Measurements from ENCODE around the gene SCAF8. TPM values are rescaled to one million over a fixed set of nuclear protein-coding genes. Genes with fewer than 3 reads are reported as not detected.

The SCAF8 gene
- polyA plus RNA-seq, 1 donor from 2014 or later, result 34.1 TPM

DNA sequence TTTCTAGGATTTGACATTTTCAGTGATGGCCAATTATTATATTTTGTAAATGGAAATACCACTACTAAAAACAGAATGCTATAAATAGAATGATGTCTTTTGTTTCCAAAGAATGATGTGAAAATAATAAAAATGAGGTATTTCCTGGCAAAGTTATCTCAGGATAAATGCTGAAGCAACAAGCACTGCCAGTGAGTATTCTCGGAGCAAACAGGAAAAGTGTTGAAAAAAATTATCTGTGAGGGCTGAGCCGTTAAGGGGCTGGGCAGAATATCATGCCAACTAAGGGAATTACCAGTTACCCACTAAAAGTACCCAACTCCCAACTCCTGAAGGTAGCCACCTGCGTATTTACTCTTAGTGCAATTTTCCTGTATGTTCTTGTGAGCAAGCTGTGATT, 23.6 kb upstream of the SCAF8 start:
- H3K4me2 ChIP-seq (ENCODE audit: low read length), result no peak overlapping the region
- no peak overlapping the region for H3K27ac ChIP-seq (ENCODE audit: low read length)
- TF ChIP-seq, protein P1, sequence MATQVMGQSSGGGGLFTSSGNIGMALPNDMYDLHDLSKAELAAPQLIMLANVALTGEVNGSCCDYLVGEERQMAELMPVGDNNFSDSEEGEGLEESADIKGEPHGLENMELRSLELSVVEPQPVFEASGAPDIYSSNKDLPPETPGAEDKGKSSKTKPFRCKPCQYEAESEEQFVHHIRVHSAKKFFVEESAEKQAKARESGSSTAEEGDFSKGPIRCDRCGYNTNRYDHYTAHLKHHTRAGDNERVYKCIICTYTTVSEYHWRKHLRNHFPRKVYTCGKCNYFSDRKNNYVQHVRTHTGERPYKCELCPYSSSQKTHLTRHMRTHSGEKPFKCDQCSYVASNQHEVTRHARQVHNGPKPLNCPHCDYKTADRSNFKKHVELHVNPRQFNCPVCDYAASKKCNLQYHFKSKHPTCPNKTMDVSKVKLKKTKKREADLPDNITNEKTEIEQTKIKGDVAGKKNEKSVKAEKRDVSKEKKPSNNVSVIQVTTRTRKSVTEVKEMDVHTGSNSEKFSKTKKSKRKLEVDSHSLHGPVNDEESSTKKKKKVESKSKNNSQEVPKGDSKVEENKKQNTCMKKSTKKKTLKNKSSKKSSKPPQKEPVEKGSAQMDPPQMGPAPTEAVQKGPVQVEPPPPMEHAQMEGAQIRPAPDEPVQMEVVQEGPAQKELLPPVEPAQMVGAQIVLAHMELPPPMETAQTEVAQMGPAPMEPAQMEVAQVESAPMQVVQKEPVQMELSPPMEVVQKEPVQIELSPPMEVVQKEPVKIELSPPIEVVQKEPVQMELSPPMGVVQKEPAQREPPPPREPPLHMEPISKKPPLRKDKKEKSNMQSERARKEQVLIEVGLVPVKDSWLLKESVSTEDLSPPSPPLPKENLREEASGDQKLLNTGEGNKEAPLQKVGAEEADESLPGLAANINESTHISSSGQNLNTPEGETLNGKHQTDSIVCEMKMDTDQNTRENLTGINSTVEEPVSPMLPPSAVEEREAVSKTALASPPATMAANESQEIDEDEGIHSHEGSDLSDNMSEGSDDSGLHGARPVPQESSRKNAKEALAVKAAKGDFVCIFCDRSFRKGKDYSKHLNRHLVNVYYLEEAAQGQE (IDR thresholded peaks at IDR 0.05; ENCODE audit: borderline replicate concordance), result no peak
- no peak for TF ChIP-seq EZH2 (IDR thresholded peaks at IDR 0.05; ENCODE audit: borderline replicate concordance, insufficient read depth, low read length, poor library complexity, severe bottlenecking)
- no peak for TF ChIP-seq RAD21 (conservative IDR thresholded peaks at IDR 0.05)
- TF ChIP-seq SMC3 (conservative IDR thresholded peaks at IDR 0.05; ENCODE audit: poor library complexity), result no peak
- no peak for TF ChIP-seq POLR2AphosphoS5 (IDR thresholded peaks at IDR 0.05)
- TF ChIP-seq, protein P2, sequence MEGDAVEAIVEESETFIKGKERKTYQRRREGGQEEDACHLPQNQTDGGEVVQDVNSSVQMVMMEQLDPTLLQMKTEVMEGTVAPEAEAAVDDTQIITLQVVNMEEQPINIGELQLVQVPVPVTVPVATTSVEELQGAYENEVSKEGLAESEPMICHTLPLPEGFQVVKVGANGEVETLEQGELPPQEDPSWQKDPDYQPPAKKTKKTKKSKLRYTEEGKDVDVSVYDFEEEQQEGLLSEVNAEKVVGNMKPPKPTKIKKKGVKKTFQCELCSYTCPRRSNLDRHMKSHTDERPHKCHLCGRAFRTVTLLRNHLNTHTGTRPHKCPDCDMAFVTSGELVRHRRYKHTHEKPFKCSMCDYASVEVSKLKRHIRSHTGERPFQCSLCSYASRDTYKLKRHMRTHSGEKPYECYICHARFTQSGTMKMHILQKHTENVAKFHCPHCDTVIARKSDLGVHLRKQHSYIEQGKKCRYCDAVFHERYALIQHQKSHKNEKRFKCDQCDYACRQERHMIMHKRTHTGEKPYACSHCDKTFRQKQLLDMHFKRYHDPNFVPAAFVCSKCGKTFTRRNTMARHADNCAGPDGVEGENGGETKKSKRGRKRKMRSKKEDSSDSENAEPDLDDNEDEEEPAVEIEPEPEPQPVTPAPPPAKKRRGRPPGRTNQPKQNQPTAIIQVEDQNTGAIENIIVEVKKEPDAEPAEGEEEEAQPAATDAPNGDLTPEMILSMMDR (IDR thresholded peaks at IDR 0.05; ENCODE audit: poor library complexity, severe bottlenecking), result no peak
- no peak for TF ChIP-seq EP300 (conservative IDR thresholded peaks at IDR 0.05; ENCODE audit: poor library complexity, severe bottlenecking)
- TF ChIP-seq TAF1 (IDR thresholded peaks at IDR 0.05; ENCODE audit: low read depth), result no peak
- no peak for TF ChIP-seq MXI1 (conservative IDR thresholded peaks at IDR 0.05; ENCODE audit: poor library complexity, severe bottlenecking)
- H3K4me3 ChIP-seq (ENCODE audit: low read length), result no peak overlapping the region
- no peaks in the 10 kb centered on the region for H3K27me3 ChIP-seq (ENCODE audit: insufficient read depth, low read depth, low read length)
- H3K9me2 ChIP-seq (ENCODE audit: insufficient read depth, low read length), result no peaks in the 10 kb centered on the region
- H3K9ac ChIP-seq (ENCODE audit: low read length), result no peak overlapping the region
- no peaks in the 10 kb centered on the region for H4K20me1 ChIP-seq (ENCODE audit: insufficient read depth)
- H2AFZ ChIP-seq (ENCODE audit: low read depth, low read length), result no peak overlapping the region
- H3K9me3 ChIP-seq (ENCODE audit: low read length), result no peaks in the 10 kb centered on the region
- H3K79me2 ChIP-seq (replicated peaks; ENCODE audit: insufficient read depth, low read length), result no peaks in the 10 kb centered on the region
- no peaks in the 10 kb centered on the region for H3F3A ChIP-seq (ENCODE audit: insufficient read depth, low read length, poor library complexity, severe bottlenecking)
- H3K36me3 ChIP-seq (ENCODE audit: insufficient read depth, low read length), result no peaks in the 10 kb centered on the region

DNA sequence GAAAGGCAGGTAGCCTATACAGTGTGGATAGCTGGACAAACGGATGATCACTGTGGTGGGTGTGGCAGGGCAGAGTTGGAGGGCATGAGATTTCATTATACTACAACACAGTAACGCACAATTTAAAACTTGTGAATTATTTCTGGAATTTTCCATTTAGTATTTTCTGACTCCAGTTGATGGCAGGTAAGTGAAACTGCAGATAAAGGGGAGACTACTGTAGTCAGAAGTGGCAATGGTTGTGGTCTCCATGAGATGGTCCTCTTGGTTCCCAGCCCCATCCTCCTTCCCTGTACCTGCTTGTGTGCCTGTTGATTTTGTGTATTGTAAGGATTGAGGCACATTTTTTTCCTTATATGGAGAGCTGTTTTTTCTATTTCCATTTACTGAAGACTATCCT, 22.5 kb upstream of the SCAF8 start:
- Histone ChIP-seq H3K9me3 (ENCODE audit: low read length) (no peaks in the 10 kb centered on the region), H3K27me3 (ENCODE audit: insufficient read depth, low read depth, low read length) (no peaks in the 10 kb centered on the region), H2AFZ (ENCODE audit: low read depth, low read length) (no peak overlapping the region), H3K9me2 (ENCODE audit: insufficient read depth, low read length) (no peaks in the 10 kb centered on the region), H4K20me1 (ENCODE audit: insufficient read depth) (no peaks in the 10 kb centered on the region), H3K9ac (ENCODE audit: low read length) (no peak overlapping the region), H3K27ac (ENCODE audit: low read length) (no peak overlapping the region), H3K36me3 (ENCODE audit: insufficient read depth, low read length) (no peaks in the 10 kb centered on the region), H3K4me2 (ENCODE audit: low read length) (no peak overlapping the region), H3K4me3 (ENCODE audit: low read length) (no peak overlapping the region), H3F3A (ENCODE audit: insufficient read depth, low read length, poor library complexity, severe bottlenecking) (no peaks in the 10 kb centered on the region), H3K79me2 (replicated peaks; ENCODE audit: insufficient read depth, low read length) (no peaks in the 10 kb centered on the region)
- no peak for TF ChIP-seq EP300 (conservative IDR thresholded peaks at IDR 0.05; ENCODE audit: poor library complexity, severe bottlenecking)
- no peak for TF ChIP-seq TAF1 (IDR thresholded peaks at IDR 0.05; ENCODE audit: low read depth)
- TF ChIP-seq, protein P1 (IDR thresholded peaks at IDR 0.05; ENCODE audit: borderline replicate concordance), result no peak
- TF ChIP-seq POLR2AphosphoS5 (IDR thresholded peaks at IDR 0.05), result no peak
- no peak for TF ChIP-seq MXI1 (conservative IDR thresholded peaks at IDR 0.05; ENCODE audit: poor library complexity, severe bottlenecking)
- no peak for TF ChIP-seq SMC3 (conservative IDR thresholded peaks at IDR 0.05; ENCODE audit: poor library complexity)
- no peak for TF ChIP-seq EZH2 (IDR thresholded peaks at IDR 0.05; ENCODE audit: borderline replicate concordance, insufficient read depth, low read length, poor library complexity, severe bottlenecking)
- no peak for TF ChIP-seq RAD21 (conservative IDR thresholded peaks at IDR 0.05)
- TF ChIP-seq, protein P2 (IDR thresholded peaks at IDR 0.05; ENCODE audit: poor library complexity, severe bottlenecking), result no peak
